ENCODE measurements around the gene KRT26. TPM values are rescaled to one million over a fixed set of nuclear protein-coding genes. Genes with fewer than 3 reads are reported as not detected.
"Not testable (repeated sequence)": the region's sequence is repeated elsewhere in the genome, so short reads cannot be mapped to it uniquely, and the experiment has no call there.

KRT26 gene
- total RNA-seq, 1 experiment from 2014 or later = not detected

DNA sequence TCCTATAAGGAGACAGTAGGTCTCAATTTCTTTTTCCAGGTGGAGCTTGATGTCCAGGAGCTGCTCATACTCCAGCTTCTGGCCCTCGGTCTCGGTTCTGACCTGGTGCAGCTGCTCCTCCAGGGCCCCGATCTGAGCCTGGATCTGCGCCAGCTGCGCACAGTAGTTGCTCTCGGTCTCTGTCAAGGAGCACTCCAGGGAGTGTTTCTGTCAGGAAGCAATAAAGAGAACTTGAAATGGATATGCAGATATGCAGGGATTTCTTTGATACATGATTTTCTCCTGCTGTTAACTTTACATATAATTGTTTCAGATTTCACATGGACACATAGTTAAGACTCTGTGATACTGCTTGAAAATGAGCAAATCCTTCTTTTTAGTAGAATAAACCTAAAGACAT lies 21.6 kb downstream of the KRT26 start:
- DNase-seq (ENCODE audit: low spot score) = no peak
- in situ Hi-C loops (cut with HindIII; ENCODE audit: low sequenced_read_pairs) = no loop called here

- in situ Hi-C loops (cut with HindIII; ENCODE audit: low sequenced_read_pairs); DNase-seq (ENCODE audit: low spot score): not testable (repeated sequence)
Measured at GRCh38 chr17:40748666-40749065, 23.3 kb downstream of the KRT26 start.

GRCh38 chr17:40738553-40738952 lies 33.4 kb downstream of the KRT26 start:
- in situ Hi-C loops (cut with HindIII; ENCODE audit: low sequenced_read_pairs) = no loop called here
- DNase-seq (ENCODE audit: low spot score) = no peak

DNA sequence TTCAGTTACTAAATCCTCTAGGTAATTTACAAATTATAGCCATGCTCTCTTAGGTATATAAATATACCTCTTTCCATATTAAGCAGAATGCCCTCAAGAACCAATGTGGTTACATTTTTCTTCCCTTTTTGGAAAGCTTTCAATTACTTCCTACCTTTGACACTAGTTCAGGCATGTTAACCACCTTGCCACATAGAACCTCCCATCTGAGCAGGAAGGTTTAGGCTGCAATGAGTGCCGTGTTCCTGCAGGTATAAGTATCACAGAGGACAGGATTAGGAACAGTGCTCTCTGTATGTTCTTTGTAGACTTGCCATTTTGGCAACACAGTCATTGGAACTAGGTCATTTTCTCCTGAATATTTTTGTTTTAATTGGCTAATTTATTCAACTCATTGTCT lies 37.0 kb downstream of the KRT26 start:
- DNase-seq (ENCODE audit: low spot score) = no peak
- in situ Hi-C loops (cut with HindIII; ENCODE audit: low sequenced_read_pairs) = no loop called here

DNA sequence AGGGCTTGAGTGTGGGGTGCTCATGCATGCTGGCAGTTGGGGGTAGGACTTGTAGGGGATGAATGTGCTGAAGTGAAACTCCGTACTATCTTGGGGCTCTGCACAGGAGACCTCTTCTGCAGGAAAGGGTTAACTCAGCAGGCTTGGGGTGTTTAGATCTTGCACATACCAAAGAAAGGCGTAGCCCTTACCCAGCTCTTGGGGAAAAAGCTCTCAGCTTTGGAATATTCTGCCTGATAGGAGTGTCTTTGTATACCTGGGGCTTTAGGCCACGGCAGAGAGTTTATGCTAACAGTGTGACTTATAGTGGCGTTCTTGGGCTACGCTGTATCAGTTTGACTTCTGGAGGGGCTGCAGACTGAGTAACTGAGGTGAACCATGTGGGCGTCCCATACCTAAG lies 38.0 kb downstream of the KRT26 start:
- in situ Hi-C loops (cut with HindIII; ENCODE audit: low sequenced_read_pairs) = no loop called here

DNA sequence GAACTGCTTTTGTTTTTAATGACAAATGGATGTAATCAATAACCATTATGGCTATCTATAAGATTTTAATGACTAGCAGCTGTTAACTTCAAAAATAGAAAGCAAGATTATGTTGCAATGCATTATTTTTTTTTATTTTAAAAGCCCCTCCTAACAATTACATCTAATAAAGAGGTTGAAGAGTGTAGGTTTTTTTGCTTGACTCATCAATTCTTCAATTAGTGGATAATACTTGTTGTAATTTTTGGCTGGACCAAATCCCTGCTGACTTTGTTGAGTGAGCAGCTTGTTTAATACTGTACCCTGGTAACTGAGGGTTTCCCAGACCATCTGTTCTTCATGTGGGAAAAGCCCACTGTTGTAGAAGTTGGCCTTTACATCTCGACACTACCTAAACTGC lies 41.0 kb downstream of the KRT26 start:
- no peak for DNase-seq (ENCODE audit: low spot score)
- in situ Hi-C loops (cut with HindIII; ENCODE audit: low sequenced_read_pairs) = no loop called here

More for the DNA sequence above, 38.0 kb downstream of the KRT26 start:
- no peak for DNase-seq (ENCODE audit: low spot score)

DNA sequence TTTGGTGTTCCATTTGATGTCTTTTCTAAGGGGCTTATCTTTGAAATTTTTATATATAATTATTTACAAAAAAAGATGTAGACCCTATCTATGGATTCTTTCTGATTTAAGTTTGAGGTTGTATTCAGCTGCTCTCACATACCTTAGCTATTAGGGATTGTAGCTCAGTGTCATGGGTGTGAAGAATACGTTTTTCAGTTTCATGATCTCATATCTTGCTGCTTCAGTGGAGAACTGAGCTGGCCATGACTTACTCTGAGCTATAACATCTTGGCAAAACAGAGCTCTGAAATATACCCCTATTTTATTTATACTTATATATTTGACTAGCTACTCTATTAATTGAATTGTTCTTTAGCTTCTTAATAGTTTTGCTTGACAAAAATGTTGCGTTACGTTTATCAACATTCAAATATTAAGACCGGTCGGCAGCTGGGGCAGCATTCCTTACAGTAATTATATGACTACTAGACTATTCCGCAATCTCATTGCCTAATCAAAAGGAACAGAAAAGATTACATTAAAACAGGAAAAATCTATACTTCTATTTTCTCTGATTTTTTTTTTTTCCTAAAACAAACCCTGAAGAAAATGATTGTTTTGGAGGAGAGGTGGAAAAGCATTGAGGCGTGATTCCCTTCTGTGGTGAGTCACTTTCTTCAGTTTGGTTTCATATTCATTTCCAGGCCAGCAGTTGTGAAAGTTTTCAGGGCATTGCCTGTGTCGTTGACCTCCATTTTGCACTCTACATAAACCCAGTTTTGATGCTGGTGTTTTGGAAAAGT lies 44.4 kb downstream of the KRT26 start:
- in situ Hi-C loops (cut with HindIII; ENCODE audit: low sequenced_read_pairs) = no loop called here

GRCh38 chr17:40726919-40727318 lies 45.1 kb downstream of the KRT26 start:
- in situ Hi-C loops (cut with HindIII; ENCODE audit: low sequenced_read_pairs) = no loop called here

More for the DNA sequence above, 44.4 kb downstream of the KRT26 start:
- DNase-seq (ENCODE audit: low spot score) = no peak

GRCh38 chr17:40724656-40725055 lies 47.3 kb downstream of the KRT26 start:
- DNase-seq (ENCODE audit: low spot score) = no peak
- in situ Hi-C loops (cut with HindIII; ENCODE audit: low sequenced_read_pairs) = no loop called here

More at GRCh38 chr17:40726919-40727318, 45.1 kb downstream of the KRT26 start:
- peak; percentile 34 for DNase-seq (ENCODE audit: low spot score)

DNA sequence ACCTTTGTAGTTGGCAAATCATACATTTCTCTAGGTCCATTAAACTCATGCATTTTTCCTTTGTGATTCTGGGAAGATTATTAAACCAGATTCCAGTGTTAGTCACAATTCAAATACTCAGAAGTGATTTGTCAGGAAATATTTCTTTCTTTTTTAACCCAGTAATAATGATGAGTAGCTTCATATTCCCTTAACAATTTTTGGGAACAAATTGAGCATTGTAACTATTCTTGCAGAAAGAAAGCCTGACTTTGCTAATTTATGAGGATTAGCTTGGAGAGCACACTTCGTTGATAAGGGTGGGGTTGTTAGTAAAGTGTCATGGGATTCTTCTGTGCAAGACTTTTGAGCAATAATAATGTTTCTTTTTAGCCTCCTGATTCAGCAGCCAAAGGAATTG lies 49.8 kb downstream of the KRT26 start:
- no peak for DNase-seq (ENCODE audit: low spot score)
- in situ Hi-C loops (cut with HindIII; ENCODE audit: low sequenced_read_pairs) = no loop called here

DNA sequence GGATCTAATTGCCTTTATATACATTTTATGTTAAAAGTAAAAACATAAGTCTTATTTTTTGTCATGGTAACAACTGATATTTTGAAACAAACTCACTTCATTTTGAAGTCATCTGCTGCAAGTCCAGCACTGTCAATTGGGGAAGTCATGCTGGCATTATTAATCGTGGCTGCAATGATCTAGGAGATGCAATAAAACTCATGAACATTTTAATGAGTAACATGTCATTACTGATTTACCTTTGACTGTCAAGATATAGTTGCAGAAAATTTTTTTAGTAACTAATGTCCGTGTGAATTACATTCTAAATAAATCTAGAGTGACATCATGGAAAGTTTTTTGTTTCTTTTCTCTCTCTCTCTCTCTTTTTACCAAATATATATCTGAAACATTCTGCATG lies 51.1 kb downstream of the KRT26 start:
- in situ Hi-C loops (cut with HindIII; ENCODE audit: low sequenced_read_pairs) = no loop called here
- DNase-seq (ENCODE audit: low spot score) = no peak

GRCh38 chr17:40718930-40719329 lies 53.1 kb downstream of the KRT26 start:
- no peak for DNase-seq (ENCODE audit: low spot score)
- in situ Hi-C loops (cut with HindIII; ENCODE audit: low sequenced_read_pairs) = no loop called here

- DNase-seq (ENCODE audit: low spot score) = no peak
- in situ Hi-C loops (cut with HindIII; ENCODE audit: low sequenced_read_pairs) = no loop called here
Measured at GRCh38 chr17:40717776-40718175, 54.2 kb downstream of the KRT26 start.

Other genes with a start within 250 kb of the KRT26 start
- gene CCR7, start 206.7 kb downstream of the KRT26 start, total RNA-seq (2014; rRNA removed; shearing (Covaris generic)) = not detected in 2 replicates
- gene SMARCE1, start 124.4 kb downstream of the KRT26 start, total RNA-seq (2014; rRNA removed; shearing (Covaris generic)) = 39.0 and 48.6 TPM in 2 replicates
- gene KRT222, start 107.0 kb downstream of the KRT26 start, total RNA-seq (2014; rRNA removed; shearing (Covaris generic)) = not detected in 2 replicates
- gene KRT24, start 68.4 kb downstream of the KRT26 start, total RNA-seq (2014; rRNA removed; shearing (Covaris generic)) = not detected in 2 replicates
- gene KRT25, start 16.9 kb downstream of the KRT26 start, total RNA-seq (2014; rRNA removed; shearing (Covaris generic)) = not detected in 2 replicates
- not detected in 2 replicates for gene KRT27, start 10.3 kb upstream of the KRT26 start, total RNA-seq (2014; rRNA removed; shearing (Covaris generic))
- not detected in 2 replicates for gene KRT28, start 27.8 kb upstream of the KRT26 start, total RNA-seq (2014; rRNA removed; shearing (Covaris generic))
- 22.4 and 30.6 TPM in 2 replicates for gene KRT10, start 50.4 kb upstream of the KRT26 start, total RNA-seq (2014; rRNA removed; shearing (Covaris generic))
- not detected in 2 replicates for gene KRT12, start 95.0 kb upstream of the KRT26 start, total RNA-seq (2014; rRNA removed; shearing (Covaris generic))
- gene KRT20, start 113.0 kb upstream of the KRT26 start, total RNA-seq (2014; rRNA removed; shearing (Covaris generic)) = not detected in 2 replicates
- gene KRT23, start 165.4 kb upstream of the KRT26 start, total RNA-seq (2014; rRNA removed; shearing (Covaris generic)) = not detected in 2 replicates
- gene KRT39, start 194.7 kb upstream of the KRT26 start, total RNA-seq (2014; rRNA removed; shearing (Covaris generic)) = not detected in 2 replicates
- gene KRT40, start 212.1 kb upstream of the KRT26 start, total RNA-seq (2014; rRNA removed; shearing (Covaris generic)) = not detected in 2 replicates
- gene KRTAP3-3, start 222.0 kb upstream of the KRT26 start, total RNA-seq (2014; rRNA removed; shearing (Covaris generic)) = not detected in 2 replicates
- not detected in 2 replicates for gene KRTAP3-2, start 227.7 kb upstream of the KRT26 start, total RNA-seq (2014; rRNA removed; shearing (Covaris generic))
- not detected in 2 replicates for gene KRTAP3-1, start 236.9 kb upstream of the KRT26 start, total RNA-seq (2014; rRNA removed; shearing (Covaris generic))